Measurements from ENCODE around the gene DIDO1.

Gene DIDO1

GRCh38 chr20:62894261-62894660 is 32.0 kb downstream of the DIDO1 start:
- DNase-seq (ENCODE audit: low read depth): no peak

GRCh38 chr20:62893700-62894099 is 32.6 kb downstream of the DIDO1 start:
- DNase-seq (ENCODE audit: low read depth): no peak

DNA sequence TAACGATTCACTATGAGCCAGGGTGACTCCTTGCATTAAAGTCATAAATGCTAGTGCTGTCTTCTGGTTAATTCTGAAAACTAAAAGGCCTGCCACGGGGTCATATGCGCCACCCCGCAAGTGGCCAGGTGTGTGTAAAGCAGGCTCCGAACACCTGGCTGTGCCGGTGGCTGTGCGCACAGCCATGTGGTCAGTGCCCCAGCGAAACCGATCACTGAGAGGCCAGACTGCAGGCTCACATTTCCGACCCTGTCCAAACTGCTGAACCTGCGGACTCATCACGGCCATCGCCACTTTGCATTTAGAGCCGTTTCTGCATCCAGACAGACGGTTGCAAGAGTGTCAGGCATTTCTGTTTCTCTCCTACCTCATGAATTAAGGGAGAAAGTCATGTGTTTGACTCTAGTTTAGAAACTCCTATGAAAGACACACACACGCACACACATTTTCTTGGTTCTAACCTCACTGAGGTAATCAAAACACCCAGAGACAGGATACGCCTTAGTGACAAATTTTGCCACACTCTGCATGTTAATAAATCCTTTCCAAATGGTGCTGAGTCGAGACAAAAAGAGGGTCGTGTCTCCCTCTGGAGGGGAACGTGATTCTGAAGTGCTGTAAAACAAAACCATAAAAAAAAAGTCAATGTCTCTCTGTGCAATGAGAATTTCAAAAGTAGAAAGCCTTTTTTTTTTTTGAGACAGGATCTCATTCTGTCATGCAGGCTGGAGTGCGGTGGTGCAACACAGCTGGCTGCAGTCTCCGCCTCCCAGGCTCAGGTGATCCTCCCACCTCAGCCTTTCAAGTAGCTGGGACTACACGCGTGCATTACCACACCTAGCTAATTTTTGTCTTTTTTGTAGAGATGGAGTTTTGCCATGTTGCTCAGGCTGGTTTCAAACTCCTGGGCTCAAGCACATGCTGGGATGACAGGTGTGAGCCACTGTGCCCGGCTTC is 33.7 kb downstream of the DIDO1 start:
- no peak for DNase-seq (ENCODE audit: low read depth)

- DNase-seq (ENCODE audit: low read depth): no peak
Observed at GRCh38 chr20:62891111-62891510, 35.2 kb downstream of the DIDO1 start.

DNA sequence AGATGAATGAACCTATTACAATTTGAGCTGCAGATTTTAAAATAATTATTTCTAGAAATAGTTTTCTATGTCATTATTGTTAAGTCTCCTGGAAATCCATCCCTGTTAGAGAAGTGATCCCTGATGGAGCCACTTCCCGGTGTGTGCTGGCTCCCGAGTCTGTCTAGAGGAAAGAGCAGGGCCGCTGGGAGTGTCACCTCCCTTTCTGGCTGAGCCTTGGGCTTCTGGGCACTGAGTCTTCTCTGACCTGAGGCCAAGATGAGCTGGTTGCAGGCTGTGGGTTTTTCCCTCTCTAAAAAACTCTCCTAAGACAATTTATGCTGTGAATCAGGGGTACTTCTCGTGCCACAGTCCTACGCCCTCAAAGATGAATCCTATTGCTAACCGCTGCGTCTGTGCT is 35.9 kb downstream of the DIDO1 start:
- no peak for DNase-seq (ENCODE audit: low read depth)

DNA sequence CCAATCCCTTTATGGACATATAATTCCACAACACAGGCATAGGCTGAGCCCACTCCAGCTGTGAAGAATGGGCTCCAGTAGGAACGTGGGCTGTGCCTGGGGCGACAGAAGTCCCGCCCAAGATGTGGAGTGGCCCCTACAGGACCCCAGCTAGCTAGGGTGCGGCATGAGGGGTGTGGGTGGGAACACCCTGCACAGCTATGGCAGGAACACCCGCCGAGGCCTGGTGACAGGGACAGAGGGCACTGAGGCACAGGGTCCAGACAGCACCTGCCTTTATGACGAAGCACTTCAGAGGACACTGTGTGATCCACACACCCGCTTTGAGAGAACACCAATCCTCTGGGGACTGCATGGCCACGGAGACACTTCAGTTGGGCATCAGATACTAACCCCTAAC is 36.4 kb downstream of the DIDO1 start:
- DNase-seq (ENCODE audit: low read depth): no peak

- DNase-seq (ENCODE audit: low read depth): no peak
Observed at GRCh38 chr20:62889411-62889810, 36.9 kb downstream of the DIDO1 start.

GRCh38 chr20:62888910-62889309 is 37.4 kb downstream of the DIDO1 start:
- no peak for DNase-seq (ENCODE audit: low read depth)

- DNase-seq (ENCODE audit: low read depth): no peak
Observed at GRCh38 chr20:62888406-62888805, 37.9 kb downstream of the DIDO1 start.

DNA sequence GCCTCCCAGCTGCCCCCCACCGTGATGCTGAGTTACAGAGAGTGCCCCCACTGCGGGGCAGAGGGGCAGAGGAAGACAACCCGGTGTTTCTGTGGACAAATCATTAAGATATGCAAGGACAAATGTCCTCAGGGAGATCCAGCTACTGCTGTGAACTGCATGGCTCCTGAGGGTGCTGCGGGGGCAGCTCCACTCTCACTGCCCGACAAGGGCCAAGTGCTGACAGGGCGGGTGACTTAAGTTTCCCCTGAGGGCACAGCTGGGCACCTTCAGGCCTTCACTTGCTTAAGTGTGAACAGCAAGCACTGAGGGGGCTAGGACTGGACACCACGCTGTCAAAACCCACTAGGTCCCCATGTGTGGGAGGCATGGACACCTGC is 38.5 kb downstream of the DIDO1 start:
- no peak for DNase-seq (ENCODE audit: low read depth)

GRCh38 chr20:62887152-62887859 is 39.0 kb downstream of the DIDO1 start:
- DNase-seq (ENCODE audit: low read depth): peak; percentile 70

- no peak for DNase-seq (ENCODE audit: low read depth)
Observed at GRCh38 chr20:62886709-62887058, 39.6 kb downstream of the DIDO1 start.

DNA sequence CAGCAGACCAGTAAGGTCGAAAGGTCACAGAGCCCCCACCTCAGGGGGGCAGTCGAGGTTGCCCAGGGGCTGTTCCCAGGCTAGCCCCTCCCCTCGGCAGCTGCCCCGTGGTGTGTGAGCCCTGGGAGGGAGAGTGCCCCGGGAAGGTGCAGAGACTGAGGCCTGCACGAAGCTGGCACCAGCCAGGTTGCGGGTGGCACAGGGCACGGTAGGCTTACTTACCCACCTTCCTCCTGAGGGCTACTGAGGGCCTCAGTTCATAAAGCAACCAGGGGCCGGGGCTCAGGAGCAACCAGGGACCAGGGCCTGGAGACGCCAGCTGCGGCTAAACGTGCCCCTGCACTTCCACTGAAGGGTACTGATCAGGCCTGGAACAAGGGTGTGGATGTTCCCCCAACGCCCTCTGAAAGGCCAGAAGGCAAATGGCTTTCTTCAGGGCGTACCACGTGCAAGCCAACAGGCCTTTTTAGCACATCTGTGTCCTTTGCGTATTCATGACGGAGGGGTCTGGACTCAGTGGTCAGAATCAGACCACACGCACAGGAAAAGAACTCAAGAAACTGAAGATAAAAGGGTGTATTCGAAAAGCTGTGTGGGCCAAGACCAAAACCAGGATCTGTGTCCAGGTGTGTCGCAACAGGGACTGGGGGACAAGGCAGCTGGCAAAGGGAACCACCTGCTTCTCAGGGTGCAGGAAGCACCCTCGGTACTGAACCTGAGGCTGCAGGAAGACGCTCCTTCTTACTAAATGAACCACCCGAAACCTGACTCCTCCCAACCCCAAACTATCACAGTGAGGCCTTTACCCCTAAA is 40.2 kb downstream of the DIDO1 start:
- no peak for DNase-seq (ENCODE audit: low read depth)

DNA sequence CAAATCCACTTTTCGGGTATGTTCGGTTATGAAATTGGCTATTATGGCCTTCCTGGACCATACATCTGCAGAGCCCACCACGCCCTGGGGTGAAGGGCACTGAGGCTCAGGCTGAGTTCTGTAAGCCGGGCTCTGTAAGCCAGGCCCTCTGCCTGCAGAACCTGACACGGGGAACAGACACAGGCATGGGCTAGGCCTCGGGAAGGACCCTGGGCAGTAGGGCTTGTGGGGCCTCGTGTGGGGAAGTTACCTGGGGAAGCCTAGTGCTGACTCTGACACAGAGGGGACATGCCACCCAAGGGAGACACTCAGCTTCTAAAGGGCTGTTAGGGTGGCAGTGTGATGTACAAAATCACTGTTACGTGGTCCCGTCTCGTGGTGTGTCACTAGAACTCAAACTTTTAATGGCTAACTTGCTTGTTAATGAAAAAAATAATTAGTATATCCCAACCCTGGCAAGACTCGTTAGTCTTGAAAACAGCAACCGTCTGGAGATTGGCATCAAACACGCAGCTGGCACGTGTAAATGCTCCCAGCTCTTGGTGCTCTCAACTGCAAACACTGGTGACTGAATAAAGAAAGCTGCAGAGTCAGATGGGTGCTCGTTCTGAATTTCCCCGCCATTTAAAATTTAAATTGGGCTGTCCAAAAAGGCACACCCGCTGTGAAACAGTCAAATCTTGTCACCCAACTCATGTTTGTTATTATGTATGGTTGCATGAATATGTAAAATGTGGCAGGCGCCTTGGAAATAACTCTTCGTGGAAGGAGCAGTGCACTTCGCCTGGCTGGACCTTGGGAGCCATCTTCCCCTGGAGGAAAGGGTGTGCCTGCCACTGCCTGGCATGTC is 41.0 kb downstream of the DIDO1 start:
- no peak for DNase-seq (ENCODE audit: low read depth)

DNA sequence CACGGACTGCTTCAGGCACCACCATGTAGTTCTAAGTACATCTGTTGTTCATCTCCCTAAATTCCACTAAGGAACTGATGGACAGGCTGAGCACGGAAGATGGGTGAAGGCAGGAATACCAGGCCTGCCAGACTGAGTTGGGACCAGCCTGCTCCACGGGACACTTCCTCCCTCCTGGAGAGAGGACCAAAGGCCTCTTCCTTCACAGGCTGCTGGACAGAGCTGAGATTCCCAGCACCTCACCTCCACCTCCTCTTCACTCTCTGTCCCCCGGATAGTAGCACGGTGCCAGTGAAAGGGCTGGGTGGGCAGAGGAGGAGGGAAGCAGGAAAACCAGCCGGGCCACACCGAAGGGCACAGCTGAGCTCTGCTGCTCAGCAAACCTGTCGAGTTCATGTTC is 41.7 kb downstream of the DIDO1 start:
- DNase-seq (ENCODE audit: low read depth): no peak

- no peak for DNase-seq (ENCODE audit: low read depth)
Observed at GRCh38 chr20:62882426-62882825, 43.9 kb downstream of the DIDO1 start.

GRCh38 chr20:62881662-62882395 is 44.5 kb downstream of the DIDO1 start:
- DNase-seq (ENCODE audit: low read depth): no peak

GRCh38 chr20:62880935-62881661 is 45.2 kb downstream of the DIDO1 start:
- DNase-seq (ENCODE audit: low read depth): no peak

GRCh38 chr20:62880147-62880934 is 46.0 kb downstream of the DIDO1 start:
- DNase-seq (ENCODE audit: low read depth): no peak
